Measurements from ENCODE around the gene PRKAG1. TPM values are rescaled to one million over a fixed set of nuclear protein-coding genes. Genes with fewer than 3 reads are reported as not detected.

Gene PRKAG1
- total and polyA plus RNA-seq, 10 of the 15 experiments (the other 5 are each of a cell fraction or from before 2014, with no cell fraction given): 44.5 to 91.6 (median 60.9) TPM

GRCh38 chr12:48995086-48995879 lies 23.3 kb downstream of the PRKAG1 start (continued):
- TF ChIP-seq CTCF (IDR thresholded peaks at IDR 0.05 in 2 of 3, conservative IDR thresholded peaks at IDR 0.05 in 1 of 3; ENCODE audit: control insufficient read depth in 2 of 3, extremely low read depth in 1 of 3, insufficient read depth in 1 of 3, low read depth in 3 of 3, low read length in 3 of 3) (peak; percentile 68 to 84 (median 82)), SMC3 (IDR thresholded peaks at IDR 0.05; ENCODE audit: borderline replicate concordance, low read length) (peak; percentile 50), ZNF217 (IDR thresholded peaks at IDR 0.05) (no peak), EED (IDR thresholded peaks at IDR 0.05; ENCODE audit: low read depth) (peak; percentile 31; the same call in 1 of the 2 replicates), ATF3 (IDR thresholded peaks at IDR 0.05; ENCODE audit: borderline replicate concordance, extremely low read depth, low read depth, low read length) (no peak), IKZF1 (conservative IDR thresholded peaks at IDR 0.05) (peak; percentile 40; the same call in 1 of the 2 replicates), REST (IDR thresholded peaks at IDR 0.05; ENCODE audit: low read depth, low read length) (no peak), CEBPB (IDR thresholded peaks at IDR 0.05; ENCODE audit: borderline replicate concordance in 1 of 2, low read depth in 2 of 2, low read length in 2 of 2) (no peak), ATF2 (IDR thresholded peaks at IDR 0.05; ENCODE audit: low read length) (no peak), IKZF2 (IDR thresholded peaks at IDR 0.05) (peak in 1 of 2 experiments; percentile 16; a peak in 1 of 4 replicates), RAD51 (IDR thresholded peaks at IDR 0.05) (no peak), CUX1 (IDR thresholded peaks at IDR 0.05; ENCODE audit: insufficient replicate concordance, low read depth, low read length) (no peak), RCOR1 (conservative IDR thresholded peaks at IDR 0.05; ENCODE audit: low read depth, low read length) (no peak)

Data from GM12878 (cell line).